ENCODE measurements around the gene FOXG1.

GRCh38 chr14:28778138-28779117, 11.8 kb downstream of the FOXG1 start:
- TF ChIP-seq EZH2 (IDR thresholded peaks at IDR 0.05) (no peak), POLR2AphosphoS5 (IDR thresholded peaks at IDR 0.05; ENCODE audit: borderline replicate concordance, low read depth, low read length) (no peak)
